GM18867 (cell line): ENCODE results near the gene RASAL1.
"Not testable (repeated sequence)": the region's sequence is repeated elsewhere in the genome, so short reads cannot be mapped to it uniquely, and the experiment has no call there.

ENCODE experiments used
- ATAC-seq: cut with Tn5 transposase; IDR thresholded peaks from one replicate; pipeline ENCODE4 v1.9.1; 2021; ENCODE audit warnings: mild to moderate bottlenecking, moderate library complexity; ENCODE audit not compliant: unreplicated experiment

Gene RASAL1

DNA sequence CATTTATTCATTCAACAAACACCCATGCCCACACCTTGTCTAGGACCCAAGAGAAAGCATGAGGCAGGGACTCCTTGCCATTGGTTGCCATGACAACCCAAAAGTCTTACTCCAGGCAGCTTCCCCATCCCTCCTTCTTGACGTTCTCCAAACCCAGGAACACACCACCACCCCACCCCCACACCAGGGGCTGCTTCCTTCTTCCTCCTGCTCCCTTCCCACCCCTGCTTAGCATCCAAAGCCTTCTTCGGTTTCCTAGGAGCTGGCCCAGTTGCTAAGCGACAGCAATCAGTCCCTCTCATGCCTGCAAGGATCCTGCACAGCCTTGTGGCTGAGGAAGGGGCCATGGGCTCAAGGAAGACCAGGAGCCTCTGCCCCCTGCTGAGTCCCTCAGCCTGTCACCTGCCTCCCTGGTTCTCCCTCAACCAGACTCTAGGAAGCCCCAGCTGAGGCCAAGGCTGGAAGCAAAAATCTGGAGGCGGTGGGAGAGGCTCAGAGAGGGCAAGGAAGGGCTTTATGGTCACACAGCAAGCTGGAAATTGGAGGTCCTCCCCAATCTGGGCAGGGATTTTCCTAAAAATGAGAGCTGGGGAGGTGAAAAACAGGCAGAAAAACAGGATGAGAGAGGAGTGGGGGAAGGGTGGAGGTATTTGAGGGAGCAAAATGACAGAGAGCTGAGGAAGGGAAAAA is 15.4 kb downstream of the RASAL1 start:
- no peak for ATAC-seq

DNA sequence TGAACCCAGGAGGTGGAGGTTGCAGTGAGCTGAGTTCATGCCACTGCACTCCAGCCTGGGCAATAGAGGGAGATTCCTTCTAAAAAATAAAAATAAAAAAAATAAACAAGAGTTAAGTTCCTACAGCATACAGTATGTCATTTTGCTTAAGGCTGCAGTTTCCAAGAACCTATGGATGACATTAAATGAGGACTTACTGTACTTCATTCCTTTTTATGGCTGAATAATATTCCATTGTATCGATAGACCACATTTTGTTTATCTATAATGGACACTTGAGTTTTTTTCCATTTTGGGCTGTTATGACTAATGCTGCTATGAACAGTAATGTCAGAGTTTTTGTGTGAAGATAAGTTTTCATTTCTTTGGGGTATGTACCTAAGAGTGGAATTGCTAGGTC is 17.4 kb downstream of the RASAL1 start:
- ATAC-seq: no peak

DNA sequence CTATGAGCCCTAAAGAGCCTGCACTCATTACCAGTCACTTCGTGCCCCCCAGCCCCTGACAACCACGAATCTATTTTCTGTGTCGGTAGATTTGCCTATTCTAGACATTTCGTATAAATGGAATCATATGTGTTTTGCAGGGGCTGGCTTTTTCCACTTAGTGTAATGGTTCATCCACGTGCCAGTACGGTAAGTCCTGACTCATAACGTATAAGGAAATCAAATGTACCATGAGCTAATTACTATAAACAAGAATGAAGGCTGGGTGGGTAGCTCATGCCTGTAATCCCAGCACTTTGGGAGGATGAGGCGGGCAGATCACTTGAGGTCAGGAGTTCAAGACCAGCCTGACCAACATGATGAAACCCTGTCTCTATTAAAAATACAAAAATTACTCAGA is 17.9 kb downstream of the RASAL1 start:
- ATAC-seq: not testable (repeated sequence)

DNA sequence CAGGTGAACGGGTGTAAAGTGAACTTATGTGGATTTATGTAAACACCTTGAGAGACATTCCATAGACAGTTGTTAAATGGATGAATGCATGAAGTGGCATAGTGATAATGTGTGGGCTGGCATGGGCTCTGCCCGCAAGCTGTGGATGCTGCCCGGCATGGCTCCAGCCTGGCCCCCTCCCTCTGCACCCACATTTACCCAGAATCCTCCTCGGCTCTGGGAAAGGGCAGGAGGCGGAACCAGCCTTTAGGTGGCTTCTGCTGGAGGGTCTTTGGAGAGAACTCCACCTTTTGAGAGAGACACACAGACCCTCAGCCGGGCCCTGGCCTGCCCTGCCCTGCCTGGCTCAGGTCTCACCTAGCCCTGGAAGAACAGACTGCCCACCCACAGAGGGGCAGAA is 18.7 kb downstream of the RASAL1 start:
- ATAC-seq: no peak

DNA sequence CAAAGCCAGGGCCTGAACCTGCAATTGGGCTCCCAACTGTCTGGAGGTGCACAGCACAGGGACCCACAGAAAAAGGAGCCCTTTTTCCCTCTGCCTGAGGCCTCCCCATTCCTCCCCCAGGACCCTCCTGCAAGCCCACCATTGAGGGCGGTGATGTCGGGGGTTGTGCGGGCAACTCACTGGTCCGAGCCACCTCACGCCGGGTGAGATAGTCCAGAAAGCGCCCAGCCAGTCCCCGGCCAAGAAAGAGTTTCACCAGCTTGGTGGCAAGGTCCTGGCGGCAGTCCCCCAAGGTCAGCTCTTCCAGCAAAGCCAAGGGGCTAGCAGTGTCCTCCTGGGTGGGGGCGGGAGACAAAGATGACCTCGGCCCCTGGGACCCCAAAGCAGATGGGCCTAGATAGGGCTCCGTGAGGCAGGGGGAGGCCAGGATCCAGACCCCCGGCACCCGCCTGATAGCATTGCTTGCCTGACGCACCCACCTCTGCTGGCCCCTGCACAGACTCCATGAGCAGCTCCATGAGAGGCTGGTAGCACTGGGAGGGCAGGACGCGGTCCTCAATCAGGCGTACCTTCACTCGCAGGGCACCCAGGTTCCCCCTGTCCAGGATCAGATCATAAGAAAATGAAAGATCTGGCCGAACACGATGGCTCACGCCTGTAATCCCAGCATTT is 20.0 kb downstream of the RASAL1 start:
- ATAC-seq: no peak

DNA sequence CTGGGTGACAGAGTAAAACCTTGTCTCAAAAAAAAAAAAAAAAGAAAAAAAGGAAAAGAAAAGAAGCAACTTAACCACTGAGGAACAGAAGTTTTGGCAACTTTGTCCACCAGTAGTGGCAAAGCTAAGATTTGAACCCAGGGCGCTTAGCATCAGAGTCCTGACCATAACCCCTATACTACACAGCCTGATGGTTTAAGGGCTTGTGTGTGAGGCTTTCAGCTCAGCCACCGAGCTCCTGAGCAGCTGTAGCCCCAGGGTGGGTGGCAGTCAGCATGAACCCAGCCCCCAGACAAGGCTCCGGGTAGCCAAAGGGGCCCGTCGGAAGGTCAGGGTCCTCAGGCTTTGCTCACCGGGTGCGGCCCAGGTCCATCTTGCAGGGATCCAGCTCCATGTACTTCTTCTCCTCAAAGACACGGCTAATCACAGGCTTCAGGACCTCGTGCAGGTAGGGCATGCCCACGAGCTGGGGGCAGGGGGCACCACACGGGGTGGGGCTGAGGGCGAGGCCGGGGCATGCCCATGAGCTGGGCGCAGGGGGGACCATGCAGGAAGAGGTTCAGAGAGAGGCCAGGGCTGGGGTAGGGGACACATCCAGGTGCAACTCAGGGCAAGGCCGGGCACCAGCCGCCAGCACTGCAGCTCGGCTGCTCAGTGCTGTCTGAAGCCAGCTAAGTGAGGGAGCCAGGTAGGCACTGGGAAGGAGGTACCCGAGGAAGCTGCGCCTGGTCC is 20.9 kb downstream of the RASAL1 start:
- no peak for ATAC-seq

DNA sequence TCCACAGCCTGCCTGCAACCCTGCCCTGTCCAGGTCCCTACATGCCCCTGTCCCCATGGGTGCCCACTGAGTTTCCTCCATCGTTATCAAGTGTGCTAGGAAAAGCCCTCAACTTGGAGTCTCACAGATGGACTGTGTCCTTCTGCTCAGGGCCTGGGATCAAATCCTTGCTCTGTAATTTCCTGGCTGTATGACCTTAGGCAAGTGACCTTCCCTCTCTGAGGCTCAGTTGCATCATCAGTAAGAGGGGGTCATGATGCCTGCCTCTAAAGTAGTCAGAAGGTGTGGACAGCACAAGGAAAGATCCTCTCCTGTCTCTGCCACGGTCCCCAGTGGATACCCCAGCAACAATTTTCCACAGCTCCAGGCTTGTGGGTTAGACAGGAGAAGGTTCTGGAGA is 22.2 kb downstream of the RASAL1 start:
- ATAC-seq: no peak

DNA sequence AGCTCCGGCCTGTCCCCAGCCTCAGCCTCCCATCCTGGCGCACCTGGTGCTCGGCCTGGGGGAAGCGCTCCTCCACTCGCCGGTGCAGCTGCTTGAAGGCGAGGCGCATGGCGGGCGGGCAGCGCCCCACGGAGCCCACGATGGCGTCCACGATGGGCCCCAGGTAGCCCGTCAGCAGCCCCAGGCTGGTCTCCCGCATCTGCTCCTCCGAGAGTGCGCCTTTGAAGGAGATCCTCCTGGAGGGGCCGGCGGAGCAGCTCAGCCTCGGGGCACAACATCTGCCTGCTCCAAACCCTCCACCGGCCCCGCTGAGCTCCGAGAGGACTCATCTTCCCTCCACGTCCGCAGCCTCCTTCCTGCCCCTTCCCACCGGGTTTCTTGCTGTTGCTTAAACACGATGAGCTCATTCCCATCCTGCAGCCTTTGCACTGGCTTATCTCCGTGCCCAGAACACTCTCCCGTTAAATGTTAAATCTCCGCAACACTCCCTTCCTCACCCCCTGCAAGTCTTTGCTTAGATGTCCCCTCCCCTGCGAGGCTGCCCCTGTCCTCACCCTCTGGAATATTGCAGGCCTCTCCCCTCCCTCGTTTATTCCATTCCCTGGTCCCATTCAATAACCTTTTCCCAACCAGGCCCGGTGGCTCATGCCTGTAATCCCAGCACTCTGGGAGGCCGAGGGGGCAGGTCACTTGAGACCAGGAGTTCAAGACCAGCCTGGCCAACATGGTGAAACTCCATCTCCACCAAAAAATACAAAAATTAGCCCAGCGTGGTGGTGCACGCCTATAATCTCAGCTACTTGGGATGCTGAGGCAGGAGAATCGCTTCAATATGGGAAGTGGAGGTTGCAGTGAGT is 23.3 kb downstream of the RASAL1 start:
- ATAC-seq: no peak

DNA sequence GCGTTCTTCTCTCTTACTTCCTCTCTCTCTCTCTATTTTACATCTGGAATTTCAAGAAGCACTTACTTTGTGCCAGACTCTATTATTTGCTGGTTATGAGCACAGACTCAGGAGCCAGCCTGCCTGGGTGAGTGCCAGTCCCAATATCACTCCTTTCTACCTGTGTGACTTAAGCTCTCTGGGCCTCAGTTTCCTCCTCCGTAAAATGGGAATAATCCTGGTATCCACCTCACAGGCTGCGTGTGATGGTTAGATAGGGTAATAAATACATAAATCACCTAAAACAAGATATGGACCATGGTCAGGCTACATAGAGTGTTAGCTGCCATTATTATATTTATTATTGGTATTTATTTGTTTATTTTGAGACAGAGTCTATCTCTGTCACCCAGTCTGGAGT is 24.3 kb downstream of the RASAL1 start:
- no peak for ATAC-seq

DNA sequence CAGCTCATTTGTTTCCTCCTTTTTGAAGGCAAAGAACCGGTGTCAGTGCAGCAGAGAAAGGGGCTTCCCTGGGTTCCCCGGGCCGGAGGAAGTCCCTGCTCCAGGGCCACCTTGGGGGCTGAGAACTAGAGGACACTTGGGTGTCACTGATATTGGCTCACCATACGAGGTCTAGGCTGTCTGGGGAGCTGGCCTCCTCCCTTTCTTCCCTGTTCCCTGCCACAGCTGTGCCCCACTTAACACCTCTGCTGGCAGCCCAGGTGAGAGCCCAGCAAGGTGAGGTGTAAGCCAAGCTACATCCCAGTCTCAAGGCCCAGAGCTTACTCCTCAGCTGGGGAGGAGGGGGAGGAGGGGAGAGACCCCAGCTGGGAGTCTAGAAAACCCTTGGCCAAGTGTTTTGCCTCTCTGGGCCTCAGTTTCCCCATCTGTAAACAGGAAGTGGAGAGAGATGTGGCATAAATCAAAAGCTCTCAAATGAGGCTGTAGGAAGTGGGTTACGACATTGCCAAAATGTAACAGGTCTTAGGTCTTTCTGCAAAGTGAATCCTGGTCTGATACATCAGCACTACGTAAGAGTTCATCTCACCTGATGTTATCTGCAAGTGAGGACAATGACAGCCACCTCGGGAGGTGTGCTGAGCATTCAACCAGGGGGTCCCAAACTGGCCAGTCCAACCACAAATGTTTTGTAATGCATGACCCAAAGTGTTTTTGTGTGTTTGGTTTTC is 25.5 kb downstream of the RASAL1 start:
- ATAC-seq: no peak

DNA sequence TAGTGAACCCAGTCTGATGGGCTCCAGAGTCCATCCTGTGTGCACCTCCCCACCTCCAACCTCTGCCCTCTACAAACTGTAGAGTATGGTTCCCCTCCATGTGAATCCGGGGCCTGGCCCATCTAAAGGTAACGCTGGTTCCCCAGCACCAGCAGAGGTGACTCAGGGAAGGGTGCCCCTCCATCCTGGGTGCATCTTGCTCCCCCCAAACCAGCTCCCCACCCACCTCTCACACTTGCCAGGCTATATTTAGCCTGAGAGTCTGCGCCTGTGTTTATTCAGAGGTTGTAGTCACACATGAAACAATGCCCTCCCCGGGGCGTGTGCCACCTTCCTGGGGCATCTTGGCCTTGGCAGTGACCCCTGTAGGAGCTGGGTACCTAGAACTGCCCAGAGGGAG is 26.2 kb downstream of the RASAL1 start:
- no peak for ATAC-seq

DNA sequence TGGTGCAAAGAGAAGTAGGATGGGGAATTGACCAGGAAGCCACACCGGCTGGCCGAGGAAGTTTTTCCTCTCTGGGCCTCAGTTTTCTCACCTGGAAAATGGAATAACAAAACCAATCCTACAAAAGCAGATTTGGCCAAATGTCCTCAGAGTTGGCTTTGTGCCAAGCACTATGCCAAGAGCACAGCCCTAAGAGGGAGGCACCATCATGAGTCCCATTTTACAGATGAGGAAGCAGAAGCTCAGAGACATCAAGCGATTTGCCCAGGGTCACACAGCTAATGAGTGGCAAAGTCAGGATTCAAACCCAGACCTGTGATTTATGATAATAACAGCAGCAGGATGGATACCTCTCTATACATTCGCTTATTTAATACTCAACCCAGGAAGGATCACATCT is 27.3 kb downstream of the RASAL1 start:
- no peak for ATAC-seq

DNA sequence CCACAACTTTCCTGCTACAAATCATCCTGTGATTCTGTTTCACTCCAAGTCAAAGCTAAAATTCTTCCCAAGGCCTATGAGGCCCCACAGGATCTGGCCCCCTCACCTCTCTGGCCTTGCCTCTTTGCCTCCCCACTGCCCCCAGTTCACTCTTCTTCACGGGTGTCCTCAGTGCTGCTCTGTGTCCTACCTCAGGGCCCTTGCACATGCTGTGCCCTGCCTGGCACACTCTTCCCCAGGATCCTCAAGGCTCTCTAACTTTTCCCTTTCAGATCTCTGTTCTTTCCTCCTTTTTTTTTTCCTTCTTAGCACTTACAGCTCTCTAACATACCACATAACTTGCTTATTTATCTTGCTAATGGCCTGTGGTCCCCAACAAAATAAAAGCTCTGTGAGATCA is 29.2 kb downstream of the RASAL1 start:
- ATAC-seq: no peak

DNA sequence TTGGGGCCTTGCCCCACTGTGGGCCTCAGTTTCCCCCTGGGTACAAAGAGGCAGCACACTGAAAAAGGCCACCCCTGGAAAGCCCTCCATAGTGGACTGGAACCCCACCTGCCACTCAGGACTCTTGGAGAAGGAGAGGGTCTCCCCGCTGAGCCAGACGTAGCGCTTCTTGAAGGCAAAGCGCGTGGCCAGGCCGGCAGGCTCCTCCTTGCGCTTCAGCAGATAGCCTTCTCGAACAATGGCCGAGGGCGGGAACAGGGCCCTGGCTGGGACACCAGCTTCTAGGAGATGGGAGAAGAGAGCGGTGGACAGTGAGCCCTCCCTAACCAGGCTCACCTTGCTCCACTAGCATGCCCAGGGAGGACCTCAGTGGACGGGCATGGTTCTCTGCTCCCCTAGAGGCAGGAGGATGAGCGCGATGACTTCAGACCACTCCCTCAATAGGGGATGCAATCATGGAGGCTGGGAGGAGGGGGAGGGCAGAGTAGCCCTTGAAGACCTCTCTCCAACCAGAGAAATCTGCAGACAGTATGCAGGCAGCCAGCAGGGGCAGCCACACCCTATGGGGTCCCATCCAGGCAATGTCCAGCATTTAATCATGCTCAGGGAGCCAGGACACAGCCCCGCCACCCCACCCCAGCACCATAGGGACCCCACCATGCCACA is 29.8 kb downstream of the RASAL1 start:
- ATAC-seq: no peak

DNA sequence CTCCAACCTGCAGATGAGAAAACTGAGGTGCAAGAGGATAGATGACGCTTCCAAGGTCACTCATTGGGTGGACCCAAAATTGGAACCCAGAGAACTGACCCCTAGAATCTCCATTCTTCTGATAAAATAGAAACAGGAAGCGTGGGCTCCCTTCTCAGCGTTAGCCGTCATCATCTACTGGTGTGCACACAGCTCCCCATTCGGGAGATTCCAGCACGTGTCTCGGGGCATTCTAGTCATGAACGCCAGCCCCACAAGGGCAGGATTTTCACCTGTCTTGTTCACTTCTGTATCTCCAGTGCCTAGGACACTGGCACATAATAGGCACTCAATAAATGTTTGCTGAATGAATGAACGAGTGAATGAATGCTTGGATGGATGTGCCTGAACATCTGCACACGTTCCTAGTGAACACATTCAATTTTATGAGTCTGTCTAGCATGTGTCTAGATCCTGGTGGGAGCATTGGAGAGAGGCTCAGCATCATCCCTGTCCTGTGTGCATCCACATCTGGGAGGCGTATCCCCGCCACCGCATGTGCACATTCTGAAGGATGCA is 30.5 kb downstream of the RASAL1 start:
- ATAC-seq: no peak

DNA sequence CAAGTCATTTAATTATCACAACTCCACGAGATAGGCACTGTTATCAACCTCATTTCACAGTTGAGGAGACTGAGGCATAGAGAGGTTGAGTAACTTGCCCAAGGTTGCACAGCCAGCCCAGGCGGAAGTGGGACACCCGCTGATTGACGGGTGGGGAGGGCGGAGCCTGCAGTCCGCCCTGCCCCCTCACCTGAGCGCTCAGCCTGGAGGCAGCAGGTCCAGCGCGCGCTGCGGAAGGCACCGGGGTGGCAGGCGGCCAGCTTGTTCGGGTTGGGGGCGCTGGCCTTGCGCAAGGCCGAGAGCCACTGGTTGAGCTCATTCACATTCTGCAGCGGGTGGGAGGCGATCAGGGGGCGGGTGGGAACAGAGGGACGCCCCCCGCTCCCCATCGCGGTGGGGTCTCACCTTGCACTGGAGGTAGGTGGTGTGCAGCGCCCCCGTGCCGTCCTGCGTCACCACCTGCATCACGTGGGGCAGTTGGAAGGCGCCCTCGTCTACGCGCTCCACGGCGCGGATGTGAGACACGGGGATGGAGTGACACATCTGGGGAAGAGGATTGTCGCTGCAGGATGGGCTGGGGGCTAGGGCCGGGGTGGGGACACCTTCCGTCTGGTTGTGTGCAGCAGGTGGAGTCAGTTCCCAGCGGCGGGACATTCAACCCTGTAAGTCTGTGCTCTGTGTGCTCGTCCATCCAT is 31.7 kb downstream of the RASAL1 start:
- no peak for ATAC-seq

DNA sequence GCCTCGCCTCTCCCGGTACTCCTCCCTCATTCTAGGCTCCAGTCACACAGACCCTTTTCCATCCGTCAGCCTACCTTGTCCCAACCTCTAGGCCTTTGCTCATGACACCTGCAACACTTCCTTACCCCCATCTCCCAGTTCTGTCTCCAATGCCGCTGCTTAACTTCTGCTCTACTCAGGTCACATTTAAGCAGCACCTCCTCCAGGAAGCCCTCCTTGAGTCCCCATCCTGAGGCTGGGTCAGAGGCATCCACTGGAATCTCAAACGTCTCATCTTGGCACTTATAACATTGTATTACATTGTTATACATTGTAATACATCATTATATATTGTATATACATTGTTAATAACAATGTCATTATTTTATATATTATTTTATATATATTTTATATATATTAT is 32.8 kb downstream of the RASAL1 start:
- no peak for ATAC-seq

DNA sequence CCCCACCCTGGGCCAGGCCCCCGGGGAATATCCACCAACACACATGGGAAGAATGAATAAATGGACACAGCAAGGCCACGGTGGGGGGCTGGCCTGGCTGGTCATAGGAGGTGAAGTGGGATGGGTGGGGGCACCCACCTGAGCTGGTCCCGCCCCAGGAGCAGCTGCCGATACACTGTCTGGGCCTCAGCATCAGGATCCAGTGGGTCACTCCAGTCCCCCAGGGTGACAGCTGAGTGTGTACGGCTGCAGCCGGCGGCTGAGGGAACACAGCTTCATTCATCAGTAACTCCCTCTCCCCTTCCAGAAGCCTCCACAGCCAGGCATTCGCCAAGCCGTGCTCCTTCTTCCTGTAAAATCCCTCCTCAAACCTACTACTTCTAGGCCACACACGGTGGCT is 33.8 kb downstream of the RASAL1 start:
- no peak for ATAC-seq

DNA sequence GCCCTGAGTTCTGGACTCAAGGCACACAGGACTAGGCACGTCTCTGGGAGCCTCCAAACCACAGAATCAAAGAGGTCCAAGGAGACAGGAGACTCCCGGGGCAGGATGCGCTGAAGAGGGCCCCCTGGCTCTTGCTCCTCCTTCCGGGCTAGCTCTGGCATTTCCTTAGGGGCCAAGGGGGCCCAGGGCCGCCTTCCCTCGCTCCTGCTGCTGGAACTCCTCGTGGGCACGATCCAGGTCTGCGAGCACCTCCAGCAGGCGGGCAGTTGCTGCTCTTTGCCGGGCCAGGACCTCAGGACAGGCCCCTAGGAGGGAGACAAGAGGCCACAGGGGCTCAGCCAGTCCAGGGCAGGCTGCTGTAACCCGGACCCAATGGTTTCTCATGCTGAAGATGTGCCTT is 35.8 kb downstream of the RASAL1 start:
- ATAC-seq: no peak
